Measurements from ENCODE around the gene NAA20.
A peak's percentile ranks its signal among the peaks of the same experiment; 100 is the strongest.

The NAA20 gene

GRCh38 chr20:20021835-20022234 is 4.7 kb downstream of the NAA20 start:
- no peak for DNase-seq

GRCh38 chr20:20022498-20022897 is 5.3 kb downstream of the NAA20 start:
- DNase-seq, result no peak

GRCh38 chr20:20023395-20023794 is 6.2 kb downstream of the NAA20 start:
- no peak for DNase-seq

GRCh38 chr20:20024942-20025341 is 7.8 kb downstream of the NAA20 start:
- no peak for DNase-seq

- DNase-seq, result no peak
Measured at GRCh38 chr20:20027284-20027683, 10.1 kb downstream of the NAA20 start.

GRCh38 chr20:20031790-20032189 is 14.6 kb downstream of the NAA20 start:
- no peak for DNase-seq

- DNase-seq, result no peak
Measured at GRCh38 chr20:20034486-20034885, 17.3 kb downstream of the NAA20 start.

GRCh38 chr20:20036756-20037155 is 19.6 kb downstream of the NAA20 start:
- no peak for DNase-seq

GRCh38 chr20:20037960-20038359 is 20.8 kb downstream of the NAA20 start:
- DNase-seq, result no peak

GRCh38 chr20:20038586-20038985 is 21.4 kb downstream of the NAA20 start:
- DNase-seq, result no peak

GRCh38 chr20:20039752-20040387 is 22.7 kb downstream of the NAA20 start:
- DNase-seq, result no peak

- no peak for DNase-seq
Measured at GRCh38 chr20:20051767-20052073, 34.6 kb downstream of the NAA20 start.

- DNase-seq, result peak; percentile 90
Measured at GRCh38 chr20:20052074-20052970, 35.2 kb downstream of the NAA20 start, which contains the start of the genes CFAP61 and CRNKL1. TSS of gene CFAP61 (plus strand) at chr20:20052532. CDS start at chr20:20056654, 4,122 bp downstream. TSS of gene CRNKL1 (minus strand) at chr20:20052466. CDS start at chr20:20052342, 124 bp downstream.

- peak; percentile 28 for DNase-seq
Measured at GRCh38 chr20:20060234-20060998, 43.3 kb downstream of the NAA20 start.

- no peak for DNase-seq
Measured at GRCh38 chr20:20063941-20064702, 47.0 kb downstream of the NAA20 start.

- no peak for DNase-seq
Measured at GRCh38 chr20:20065361-20065760, 48.2 kb downstream of the NAA20 start.

- no peak for DNase-seq
Measured at GRCh38 chr20:20070871-20071726, 53.9 kb downstream of the NAA20 start.

- peak; percentile 15 for DNase-seq
Measured at GRCh38 chr20:20073801-20074371, 56.7 kb downstream of the NAA20 start.

GRCh38 chr20:20075032-20075431 is 57.9 kb downstream of the NAA20 start:
- DNase-seq, result no peak

- DNase-seq, result no peak
Measured at GRCh38 chr20:20076297-20077065, 59.3 kb downstream of the NAA20 start.

- DNase-seq, result no peak
Measured at GRCh38 chr20:20078041-20078440, 60.9 kb downstream of the NAA20 start.

All from NCI-H2029 treated with DMSO at 0.1 percent for 48 hours (cell line).